ENCODE measurements around the gene TRO. TPM values are rescaled to one million over a fixed set of nuclear protein-coding genes. Genes with fewer than 3 reads are reported as not detected.

TRO gene
- total RNA-seq, 1 donor from 2014 or later, result 17.1 TPM

GRCh38 chrX:54930291-54931049 lies 9.8 kb downstream of the TRO start:
- no peak for TF ChIP-seq CTCF (IDR thresholded peaks at IDR 0.05; ENCODE audit: insufficient read depth, low read length, poor library complexity, severe bottlenecking)
- no peaks in the 10 kb centered on the region for H3K36me3 ChIP-seq (ENCODE audit: control insufficient read depth, insufficient read depth, low read length)
- DNase-seq (ENCODE audit: low read depth), result no peak
- no peak overlapping the region for H3K4me3 ChIP-seq (ENCODE audit: low read depth, low read length)
- H3K27me3 ChIP-seq (ENCODE audit: control insufficient read depth, insufficient read depth, low read length), result no peaks in the 10 kb centered on the region

- no peaks in the 10 kb centered on the region for H3K36me3 ChIP-seq (ENCODE audit: control insufficient read depth, insufficient read depth, low read length)
- DNase-seq (ENCODE audit: low read depth), result no peak
- H3K27me3 ChIP-seq (ENCODE audit: control insufficient read depth, insufficient read depth, low read length), result no peaks in the 10 kb centered on the region
- TF ChIP-seq CTCF (IDR thresholded peaks at IDR 0.05; ENCODE audit: insufficient read depth, low read length, poor library complexity, severe bottlenecking), result no peak
- no peak overlapping the region for H3K4me3 ChIP-seq (ENCODE audit: low read depth, low read length)
Measured at GRCh38 chrX:54931107-54931506, 10.5 kb downstream of the TRO start.

- no peak for DNase-seq (ENCODE audit: low read depth)
- TF ChIP-seq CTCF (IDR thresholded peaks at IDR 0.05; ENCODE audit: insufficient read depth, low read length, poor library complexity, severe bottlenecking), result no peak
- H3K36me3 ChIP-seq (ENCODE audit: control insufficient read depth, insufficient read depth, low read length), result no peaks in the 10 kb centered on the region
- no peaks in the 10 kb centered on the region for H3K27me3 ChIP-seq (ENCODE audit: control insufficient read depth, insufficient read depth, low read length)
- no peak overlapping the region for H3K4me3 ChIP-seq (ENCODE audit: low read depth, low read length)
Measured at GRCh38 chrX:54933150-54933826, 12.7 kb downstream of the TRO start.

GRCh38 chrX:54934058-54934457 lies 13.4 kb downstream of the TRO start:
- no peak overlapping the region for H3K4me3 ChIP-seq (ENCODE audit: low read depth, low read length)
- no peak for TF ChIP-seq CTCF (IDR thresholded peaks at IDR 0.05; ENCODE audit: insufficient read depth, low read length, poor library complexity, severe bottlenecking)

GRCh38 chrX:54934890-54935289 lies 14.3 kb downstream of the TRO start:
- no peak for TF ChIP-seq CTCF (IDR thresholded peaks at IDR 0.05; ENCODE audit: insufficient read depth, low read length, poor library complexity, severe bottlenecking)
- Histone ChIP-seq H3K36me3 (ENCODE audit: control insufficient read depth, insufficient read depth, low read length) (no peaks in the 10 kb centered on the region), H3K4me3 (ENCODE audit: low read depth, low read length) (no peak overlapping the region), H3K27me3 (ENCODE audit: control insufficient read depth, insufficient read depth, low read length) (no peaks in the 10 kb centered on the region)
- no peak for DNase-seq (ENCODE audit: low read depth)

More at GRCh38 chrX:54934058-54934457, 13.4 kb downstream of the TRO start:
- Histone ChIP-seq H3K36me3 (ENCODE audit: control insufficient read depth, insufficient read depth, low read length) (no peaks in the 10 kb centered on the region), H3K27me3 (ENCODE audit: control insufficient read depth, insufficient read depth, low read length) (no peaks in the 10 kb centered on the region)
- no peak for DNase-seq (ENCODE audit: low read depth)
